ENCODE measurements around the gene ZNF334.
A peak's percentile ranks its signal among the peaks of the same experiment; 100 is the strongest.

The ZNF334 gene

GRCh38 chr20:46545827-46546138 lies 32.4 kb upstream of the ZNF334 start:
- DNase-seq (ENCODE audit: low read depth): no peak

- peak; percentile 9 for DNase-seq (ENCODE audit: low read depth)
These were observed 31.9 kb upstream of the ZNF334 start for GRCh38 chr20:46545077-46545826.

- DNase-seq (ENCODE audit: low read depth): no peak
These were observed 31.2 kb upstream of the ZNF334 start for GRCh38 chr20:46544576-46544975.

- no peak for DNase-seq (ENCODE audit: low read depth)
These were observed 30.6 kb upstream of the ZNF334 start for GRCh38 chr20:46543959-46544358.

GRCh38 chr20:46543033-46543432 lies 29.7 kb upstream of the ZNF334 start:
- DNase-seq (ENCODE audit: low read depth): no peak

- DNase-seq (ENCODE audit: low read depth): no peak
These were observed 28.0 kb upstream of the ZNF334 start for GRCh38 chr20:46541229-46541935.

- DNase-seq (ENCODE audit: low read depth): no peak
These were observed 25.8 kb upstream of the ZNF334 start for GRCh38 chr20:46539113-46539512.

- no peak for DNase-seq (ENCODE audit: low read depth)
These were observed 17.3 kb upstream of the ZNF334 start for GRCh38 chr20:46530640-46531039.

GRCh38 chr20:46523696-46524328 lies 10.5 kb upstream of the ZNF334 start:
- no peak for DNase-seq (ENCODE audit: low read depth)

GRCh38 chr20:46523108-46523507 lies 9.7 kb upstream of the ZNF334 start:
- no peak for DNase-seq (ENCODE audit: low read depth)

- DNase-seq (ENCODE audit: low read depth): no peak
These were observed 7.7 kb upstream of the ZNF334 start for GRCh38 chr20:46520976-46521579.

GRCh38 chr20:46520540-46520939 lies 7.2 kb upstream of the ZNF334 start:
- no peak for DNase-seq (ENCODE audit: low read depth)

- DNase-seq (ENCODE audit: low read depth): no peak
These were observed 6.2 kb upstream of the ZNF334 start for GRCh38 chr20:46519471-46520068.

GRCh38 chr20:46509523-46509922 lies 3.8 kb downstream of the ZNF334 start:
- DNase-seq (ENCODE audit: low read depth): no peak

- no peak for DNase-seq (ENCODE audit: low read depth)
These were observed 5.5 kb downstream of the ZNF334 start for GRCh38 chr20:46507760-46508407.

GRCh38 chr20:46505506-46505905 lies 7.9 kb downstream of the ZNF334 start:
- no peak for DNase-seq (ENCODE audit: low read depth)

GRCh38 chr20:46501961-46502360 lies 11.4 kb downstream of the ZNF334 start:
- DNase-seq (ENCODE audit: low read depth): no peak

- DNase-seq (ENCODE audit: low read depth): no peak
These were observed 11.9 kb downstream of the ZNF334 start for GRCh38 chr20:46501337-46501942.

GRCh38 chr20:46494077-46494476 lies 19.3 kb downstream of the ZNF334 start:
- DNase-seq (ENCODE audit: low read depth): no peak

GRCh38 chr20:46491354-46491753 lies 22.0 kb downstream of the ZNF334 start:
- no peak for DNase-seq (ENCODE audit: low read depth)

- no peak for DNase-seq (ENCODE audit: low read depth)
These were observed 24.9 kb downstream of the ZNF334 start for GRCh38 chr20:46488451-46488850.

GRCh38 chr20:46487628-46488027 lies 25.7 kb downstream of the ZNF334 start:
- DNase-seq (ENCODE audit: low read depth): no peak

All from HS-5 (cell line).